H1 (cell line): ENCODE results near the gene POGK. TPM values are rescaled to one million over a fixed set of nuclear protein-coding genes. Genes with fewer than 3 reads are reported as not detected.

ENCODE experiments used
- CTCF ChIA-PET: fragments of 300-600 bp; sonication (Branson Sonifier 250); formaldehyde crosslinking; loops from one replicate; lab custom pipeline; 2021; ENCODE audit not compliant: partially characterized antibody; lab: Charles Lee
- POLR2A ChIA-PET: fragments of 300-600 bp; sonication (Branson Sonifier 250); formaldehyde crosslinking; loops from one replicate; lab custom pipeline; 2021; ENCODE audit warnings: inconsistent platforms; ENCODE audit not compliant: partially characterized antibody; lab: Charles Lee
- DNase-seq, 2 experiments: peaks; one replicate each; pipeline versions ENCODE4 v3.0.0 to v3.0.0-alpha.2; 2010 to 2022; ENCODE audit warnings: low spot score in 2 of 2, low read depth in 1 of 2, mixed read lengths in 1 of 2
- FAIRE-seq: peaks from 2 replicates; lab custom pipeline; 2011; peaks lifted over from hg19 to GRCh38; lab: Jason Lieb, UNC
- H2AFZ ChIP-seq: 2 replicates; pipeline ENCODE4 v1.8.1; 2012; ENCODE audit warnings: low read length, inconsistent platforms
- H2AK5ac ChIP-seq: 2 replicates; pipeline ENCODE4 v1.6.1; 2013; ENCODE audit warnings: low read depth, low read length
- H2BK120ac ChIP-seq: replicated peaks from 2 replicates; pipeline ENCODE3; 2013; ENCODE audit warnings: low read depth, low read length, inconsistent platforms
- H2BK12ac ChIP-seq: 2 replicates; pipeline ENCODE4 v1.6.1; 2013; ENCODE audit warnings: low read depth, low read length
- H2BK15ac ChIP-seq: 2 replicates; pipeline ENCODE4 v1.6.1; 2013; ENCODE audit warnings: low read length
- H2BK20ac ChIP-seq: 2 replicates; pipeline ENCODE4 v1.6.1; 2013; ENCODE audit warnings: low read length
- H2BK5ac ChIP-seq: 2 replicates; pipeline ENCODE4 v1.6.1; 2013; ENCODE audit warnings: low read depth, low read length
- H3K14ac ChIP-seq: 2 replicates; pipeline ENCODE4 v1.6.1; 2013; ENCODE audit warnings: inconsistent platforms; ENCODE audit not compliant: insufficient read length
- H3K18ac ChIP-seq: 2 replicates; pipeline ENCODE4 v1.6.1; 2013; ENCODE audit warnings: low read length; ENCODE audit errors: extremely low read depth
- H3K23ac ChIP-seq: 2 replicates; pipeline ENCODE4 v1.6.1; 2013; ENCODE audit warnings: inconsistent platforms; ENCODE audit not compliant: insufficient read length
- H3K23me2 ChIP-seq: 2 replicates; pipeline ENCODE4 v1.6.1; 2013; ENCODE audit warnings: low read depth, low read length
- H3K27ac ChIP-seq: 2 replicates; pipeline ENCODE4 v1.6.1; 2011; ENCODE audit warnings: low read depth, low read length, inconsistent platforms
- H3K27me3 ChIP-seq, 4 experiments: replicated peaks in 1 of 4; 1 replicate in 1 of 4; 2 replicates in 3 of 4; pipeline versions ENCODE4 v1.6.1 to v1.8.1; 2011 to 2013; ENCODE audit warnings: low read length in 3 of 4, mild to moderate bottlenecking in 3 of 4, inconsistent platforms in 2 of 4, mixed read lengths in 2 of 4, moderate library complexity in 1 of 4; ENCODE audit not compliant: control insufficient read depth in 3 of 4, insufficient read depth in 3 of 4; ENCODE audit errors: extremely low read depth in 1 of 4
- H3K36me3 ChIP-seq, 4 experiments: 2 replicates each; pipeline versions ENCODE4 v1.6.1 to v1.8.1; 2011 to 2013; ENCODE audit warnings: mild to moderate bottlenecking in 4 of 4, low read length in 3 of 4, moderate library complexity in 2 of 4, control low read depth in 1 of 4, inconsistent platforms in 1 of 4; ENCODE audit not compliant: insufficient read depth in 4 of 4, control insufficient read depth in 2 of 4
- H3K4ac ChIP-seq: replicated peaks from 2 replicates; pipeline ENCODE3; 2013; ENCODE audit warnings: low read length, low read depth, mixed read lengths, inconsistent platforms; ENCODE audit not compliant: insufficient read length
- H3K4me1 ChIP-seq, 4 experiments: replicated peaks in 1 of 4; 1 replicate in 1 of 4; 2 replicates in 3 of 4; pipeline versions ENCODE4 v1.6.1 to v1.8.1; 2011 to 2013; ENCODE audit warnings: low read length in 3 of 4, inconsistent platforms in 2 of 4, mixed read lengths in 1 of 4; ENCODE audit not compliant: insufficient read depth in 4 of 4, control insufficient read depth in 3 of 4
- H3K4me2 ChIP-seq, 2 experiments: 2 replicates each; pipeline versions ENCODE4 v1.6.1 to v1.8.1; 2011 to 2013; ENCODE audit warnings: low read depth in 2 of 2, low read length in 2 of 2, control low read depth in 1 of 2, inconsistent platforms in 1 of 2, mild to moderate bottlenecking in 1 of 2; ENCODE audit not compliant: insufficient read depth in 1 of 2
- H3K4me3 ChIP-seq, 4 experiments: fragments of 200-600, 300-600 bp in 1 of 4; sonication (generic), shearing (Covaris generic), sonication (Bioruptor Twin) in 1 of 4; 2 replicates each; pipeline versions ENCODE4 v1.5.1 to v1.8.1; 2011 to 2016; ENCODE audit warnings: low read length in 4 of 4, low read depth in 3 of 4, control low read depth in 2 of 4, inconsistent platforms in 2 of 4, mild to moderate bottlenecking in 2 of 4, mixed read lengths in 1 of 4, moderate library complexity in 1 of 4; ENCODE audit not compliant: insufficient read depth in 2 of 4; ENCODE audit errors: extremely low read depth in 1 of 4
- H3K56ac ChIP-seq: replicated peaks from 2 replicates; pipeline ENCODE3; 2013; ENCODE audit warnings: low read depth, mild to moderate bottlenecking, mixed read lengths, low read length, inconsistent platforms; ENCODE audit not compliant: insufficient read length
- H3K79me1 ChIP-seq: 2 replicates; pipeline ENCODE4 v1.6.1; 2013; ENCODE audit warnings: low read depth, low read length, control low read depth
- H3K79me2 ChIP-seq, 2 experiments: 2 replicates each; pipeline versions ENCODE4 v1.6.1 to v1.8.1; 2012 to 2013; ENCODE audit warnings: low read length in 2 of 2, mild to moderate bottlenecking in 2 of 2, inconsistent platforms in 1 of 2; ENCODE audit not compliant: insufficient read depth in 2 of 2, control insufficient read depth in 1 of 2
- H3K9ac ChIP-seq, 4 experiments: replicated peaks in 1 of 4; 1 replicate in 1 of 4; 2 replicates in 3 of 4; pipeline versions ENCODE4 v1.6.1 to v1.8.1; 2011 to 2013; ENCODE audit warnings: low read depth in 3 of 4, low read length in 3 of 4, control low read depth in 2 of 4, mild to moderate bottlenecking in 2 of 4, moderate library complexity in 2 of 4, inconsistent platforms in 1 of 4; ENCODE audit errors: extremely low read depth in 1 of 4
- H3K9me3 ChIP-seq, 2 experiments: 2 replicates each; pipeline versions ENCODE4 v1.6.1 to v1.8.1; 2012 to 2013; ENCODE audit warnings: mild to moderate bottlenecking in 2 of 2, moderate library complexity in 2 of 2, control low read depth in 1 of 2, inconsistent platforms in 1 of 2, low read depth in 1 of 2, low read length in 1 of 2, mixed read lengths in 1 of 2; ENCODE audit not compliant: insufficient read depth in 2 of 2
- H4K20me1 ChIP-seq, 2 experiments: replicated peaks in 1 of 2; 2 replicates each; pipeline versions ENCODE3 to v1.8.1; 2011 to 2013; ENCODE audit warnings: inconsistent platforms in 2 of 2, low read length in 2 of 2, mild to moderate bottlenecking in 1 of 2; ENCODE audit not compliant: insufficient read depth in 2 of 2, control insufficient read depth in 1 of 2
- H4K5ac ChIP-seq: 2 replicates; pipeline ENCODE4 v1.6.1; 2013; ENCODE audit warnings: low read length, low read depth, mixed read lengths, inconsistent platforms; ENCODE audit not compliant: insufficient read length
- H4K8ac ChIP-seq: 2 replicates; pipeline ENCODE4 v1.8.0; 2013; ENCODE audit warnings: mild to moderate bottlenecking, moderate library complexity, low read length, inconsistent platforms; ENCODE audit not compliant: insufficient read depth; ENCODE audit errors: extremely low read depth
- H4K91ac ChIP-seq: replicated peaks from 2 replicates; pipeline ENCODE3; 2013; ENCODE audit warnings: low read length, mixed read lengths, inconsistent platforms; ENCODE audit not compliant: insufficient read length
- BACH1 ChIP-seq: IDR thresholded peaks from 2 replicates; pipeline ENCODE4 v1.6.1; 2012; ENCODE audit warnings: low read length, improper control_type of control experiment
- BCL11A ChIP-seq, 2 experiments: IDR thresholded peaks; one replicate each; pipeline ENCODE4 v1.6.1; 2011; ENCODE audit warnings: low read depth in 2 of 2, low read length in 2 of 2, mild to moderate bottlenecking in 2 of 2
- CBX8 ChIP-seq: fragments of 300-800, 300-1000 bp; sonication (generic); IDR thresholded peaks from 2 replicates; pipeline ENCODE4 v1.7.1; 2016; ENCODE audit warnings: low read depth, low read length, borderline replicate concordance
- CHD1 ChIP-seq: IDR thresholded peaks from 2 replicates; pipeline ENCODE4 v1.6.1; 2012; ENCODE audit warnings: low read depth, low read length, improper control_type of control experiment
- CTBP2 ChIP-seq: IDR thresholded peaks from 2 replicates; pipeline ENCODE4 v1.7.0; 2011; ENCODE audit warnings: borderline replicate concordance, mild to moderate bottlenecking, moderate library complexity, mixed read lengths, low read length; ENCODE audit not compliant: insufficient read depth, insufficient read length
- E2F6 ChIP-seq: IDR thresholded peaks from 2 replicates; pipeline ENCODE4 v1.6.1; 2012; ENCODE audit warnings: inconsistent platforms
- GABPA ChIP-seq: IDR thresholded peaks from 2 replicates; pipeline ENCODE4 v1.6.1; 2011; ENCODE audit warnings: mild to moderate bottlenecking, low read length, moderate library complexity, borderline replicate concordance; ENCODE audit not compliant: insufficient read depth
- HDAC6 ChIP-seq: IDR thresholded peaks from one replicate; pipeline ENCODE4 v1.7.1; 2012; ENCODE audit warnings: low read depth, mild to moderate bottlenecking, inconsistent platforms, low read length, moderate library complexity
- NANOG ChIP-seq: IDR thresholded peaks from 2 replicates; pipeline ENCODE4 v1.6.1; 2011; ENCODE audit warnings: low read length, low read depth, mild to moderate bottlenecking, inconsistent platforms; ENCODE audit not compliant: insufficient read depth, poor library complexity, severe bottlenecking
- POU5F1 ChIP-seq: IDR thresholded peaks from 2 replicates; pipeline ENCODE4 v1.6.1; 2011; ENCODE audit warnings: low read depth, mild to moderate bottlenecking, low read length, moderate library complexity
- RBBP5 ChIP-seq: IDR thresholded peaks from 2 replicates; pipeline ENCODE4 v1.7.1; 2012; ENCODE audit warnings: low read depth, mild to moderate bottlenecking, inconsistent platforms, low read length, moderate library complexity, borderline replicate concordance
- RFX5 ChIP-seq: IDR thresholded peaks from 2 replicates; pipeline ENCODE4 v1.6.1; 2011; ENCODE audit warnings: low read depth, low read length, improper control_type of control experiment, borderline replicate concordance
- RXRA ChIP-seq: IDR thresholded peaks from 2 replicates; pipeline ENCODE4 v1.6.1; 2011; ENCODE audit warnings: low read depth, mild to moderate bottlenecking, low read length, moderate library complexity; ENCODE audit not compliant: insufficient read depth
- SUZ12 ChIP-seq: fragments of 200-600 bp; sonication (generic); IDR thresholded peaks from 2 replicates; pipeline ENCODE4 v1.6.1; 2012; ENCODE audit warnings: mild to moderate bottlenecking, inconsistent platforms, low read length, moderate library complexity, mixed read lengths
- TEAD4 ChIP-seq: IDR thresholded peaks from 2 replicates; pipeline ENCODE4 v1.6.1; 2012; ENCODE audit warnings: low read depth, low read length, inconsistent platforms, mixed read lengths
- polyA plus RNA-seq, 7 experiments: library from polyadenylated mRNA; depleted of rRNA in 3 of 7; stranded (reverse) in 5 of 7; unstranded in 2 of 7; fragments of >200 nt in 5 of 7; fragments of 200-250 nt in 2 of 7; gene quantifications; 1 replicate in 5 of 7; 2 replicates in 1 of 7; 4 replicates in 1 of 7; pipeline versions ENCODE4 v1.2.1 to v1.2.3, GENCODE V29; 2011 to 2013; ENCODE audit warnings: missing spikeins in 2 of 7, mixed read lengths in 2 of 7
- total RNA-seq: library from RNA; stranded (reverse); fragmentation: NEBNext Ultra II Directional; extraction: Animal tissue kit (Norgen Biotek cat#: 25700); gene quantifications from 2 replicates; pipeline ENCODE4 v1.2.1, GENCODE V29; 2021

Gene POGK
- total and polyA plus RNA-seq, 2 of the 8 experiments (the other 6 are each of a cell fraction or from before 2014, with no cell fraction given): 16.9 to 40.3 TPM

- H3K18ac ChIP-seq: no peak overlapping the region
- DNase-seq (no peak), FAIRE-seq (no peak)
- no peak overlapping the region for H4K5ac ChIP-seq
- no peak overlapping the region for H2BK5ac ChIP-seq
- no peak overlapping the region for H2AK5ac ChIP-seq
- no peak overlapping the region for H2BK15ac ChIP-seq
- H3K4me1 ChIP-seq: no peaks in the 10 kb centered on the region
- H4K8ac ChIP-seq: no peak overlapping the region
- no peaks in the 10 kb centered on the region for H3K36me3 ChIP-seq
- no peak overlapping the region for H3K27ac ChIP-seq
- no peaks in the 10 kb centered on the region for H4K20me1 ChIP-seq
- H2BK120ac ChIP-seq: no peak overlapping the region
- no peak overlapping the region for H3K23ac ChIP-seq
- H3K4ac ChIP-seq: no peak overlapping the region
- no peak overlapping the region for H3K14ac ChIP-seq
- H3K9me3 ChIP-seq: peaks cover 6 to 9% of the 10 kb centered on the region in 2 experiments; a peak in 3 of 4 replicates
- H3K79me2 ChIP-seq: no peaks in the 10 kb centered on the region
- H3K9ac ChIP-seq: no peak overlapping the region
- no peak overlapping the region for H2BK20ac ChIP-seq
- no peak overlapping the region for H4K91ac ChIP-seq
- ChIA-PET CTCF (no interaction called here), POLR2A (interaction anchor here (2.0 kb wide), 1 partner anchor 12 kb away, joined by 6 read pairs; the partner anchor contains the start of gene POGK)
- H3K27me3 ChIP-seq: no peaks in the 10 kb centered on the region; a peak in 1 of 7 replicates
- no peak overlapping the region for H3K4me3 ChIP-seq
- no peak overlapping the region for H2BK12ac ChIP-seq
- H3K79me1 ChIP-seq: no peaks in the 10 kb centered on the region
- no peak overlapping the region for H3K56ac ChIP-seq
- no peaks in the 10 kb centered on the region for H3K23me2 ChIP-seq
- H3K4me2 ChIP-seq: no peak overlapping the region
- H2AFZ ChIP-seq: no peak overlapping the region
- no peak for TF ChIP-seq TEAD4
- no peak for TF ChIP-seq POU5F1
- TF ChIP-seq RXRA: no peak
- TF ChIP-seq HDAC6: no peak
- no peak for TF ChIP-seq RBBP5
- no peak for TF ChIP-seq GABPA
- no peak for TF ChIP-seq NANOG
- no peak for TF ChIP-seq CTBP2
- no peak for TF ChIP-seq CBX8
- TF ChIP-seq BCL11A (IDR thresholded peaks at IDR 0.05; ENCODE audit: low read depth in 2 of 2, low read length in 2 of 2): no peak
- TF ChIP-seq RFX5: no peak
- no peak for TF ChIP-seq BACH1
- TF ChIP-seq CHD1: no peak
- TF ChIP-seq E2F6: no peak
- TF ChIP-seq SUZ12: no peak
Measured at GRCh38 chr1:166827426-166827825, 11.8 kb upstream of the POGK start.
